HL-60 (cell line): ENCODE measurements around the gene RBM6.
A peak's percentile ranks its signal among the peaks of the same experiment; 100 is the strongest.

ENCODE experiments used
- DNase-seq, 2 experiments: peaks; one replicate each; pipeline ENCODE4 v3.0.0-alpha.2; 2010 to 2020; ENCODE audit warnings: low read depth in 1 of 2, low spot score in 1 of 2
- H3K27ac ChIP-seq: fragments of 250-450 bp; sonication (Bioruptor Pico); replicated peaks from 2 replicates; pipeline ENCODE4 v1.5.1; 2020; ENCODE audit warnings: mild to moderate bottlenecking, moderate library complexity
- H3K27me3 ChIP-seq: fragments of 250-450 bp; sonication (Bioruptor Pico); 2 replicates; pipeline ENCODE4 v1.5.1; 2021; ENCODE audit warnings: mild to moderate bottlenecking, moderate library complexity; ENCODE audit not compliant: insufficient read depth, poor library complexity, severe bottlenecking
- H3K4me3 ChIP-seq: replicated peaks from 2 replicates; pipeline ENCODE4 v1.5.1; 2011; ENCODE audit warnings: mild to moderate bottlenecking, control low read depth, low read length; ENCODE audit not compliant: insufficient read depth
- CTCF ChIP-seq: IDR thresholded peaks from one replicate; pipeline ENCODE4 v1.5.1; 2011; ENCODE audit warnings: low read length, control low read depth, inconsistent platforms; ENCODE audit not compliant: insufficient read depth
- GABPA ChIP-seq: IDR thresholded peaks from 2 replicates; pipeline ENCODE4 v1.6.1; 2012; ENCODE audit warnings: low read depth
- POLR2AphosphoS5 ChIP-seq: IDR thresholded peaks from 2 replicates; pipeline ENCODE4 v1.6.1; 2012; ENCODE audit warnings: low read depth
- REST ChIP-seq: IDR thresholded peaks from 2 replicates; pipeline ENCODE4 v1.6.1; 2012; ENCODE audit warnings: low read depth; ENCODE audit not compliant: insufficient replicate concordance
- SPI1 ChIP-seq: IDR thresholded peaks from 2 replicates; pipeline ENCODE4 v1.6.1; 2012; ENCODE audit warnings: low read depth, mild to moderate bottlenecking, borderline replicate concordance
- long read RNA-seq: library from polyadenylated mRNA; unstranded; transcript quantifications from one replicate; pipeline ENCODE4 v2.0.0, GENCODE V29; 2020

RBM6 gene
- long read RNA-seq, transcript RBM6-201 (21 exons, 3,750 nt) = minor isoform, 9 of 103 reads
- long read RNA-seq, transcript RBM6-210 (17 exons, 2,260 nt) = major isoform, 20 of 103 reads
- long read RNA-seq, transcript RBM6-205 (8 exons, 1,886 nt) = minor isoform, 7 of 103 reads
- long read RNA-seq, partial matches to known transcripts = 41 of 103 reads
- long read RNA-seq, other reads (novel, unspliced or antisense) = 21 of 103 reads

- Histone ChIP-seq H3K27ac (peak within 1 kb of the TSS; percentile 93), H3K27me3 (no peaks in the 10 kb centered on the region)
Observed at GRCh38 chr3:49939858-49940666, at the start of gene RBM6. Gene RBM6, plus strand, starts transcription at chr3:49940150. Its CDS starts 22,492 bp downstream, at chr3:49962642.

GRCh38 chr3:49895791-49896190, 44.2 kb upstream of the RBM6 start:
- Histone ChIP-seq H3K4me3 (no peak overlapping the region), H3K27ac (no peak overlapping the region), H3K27me3 (no peaks in the 10 kb centered on the region)
- DNase-seq = no peak
- no peak for TF ChIP-seq GABPA
- no peak for TF ChIP-seq SPI1
- TF ChIP-seq CTCF = no peak
- TF ChIP-seq REST = no peak
- no peak for TF ChIP-seq POLR2AphosphoS5

More at GRCh38 chr3:49939858-49940666, at the start of gene RBM6:
- TF ChIP-seq SPI1 (peak; percentile 54; the same call in 1 of the 2 replicates), GABPA (peak; percentile 62; the same call in 1 of the 2 replicates), REST (no peak), POLR2AphosphoS5 (peak; percentile 79), CTCF (no peak)
- H3K4me3 ChIP-seq = peak within 1 kb of the TSS; percentile 86
- peak; percentile 92 to 99 for DNase-seq

GRCh38 chr3:49896345-49896744, 43.6 kb upstream of the RBM6 start:
- TF ChIP-seq GABPA (no peak), SPI1 (no peak), POLR2AphosphoS5 (no peak), REST (no peak), CTCF (no peak)
- no peak for DNase-seq
- Histone ChIP-seq H3K27ac (no peak overlapping the region), H3K27me3 (no peaks in the 10 kb centered on the region), H3K4me3 (no peak overlapping the region)
